ENCODE measurements around the gene PTGR2. TPM values are rescaled to one million over a fixed set of nuclear protein-coding genes. Genes with fewer than 3 reads are reported as not detected.
"Not testable (repeated sequence)": the region's sequence is repeated elsewhere in the genome, so short reads cannot be mapped to it uniquely, and the experiment has no call there.

The PTGR2 gene
- total RNA-seq, 1 donor from 2014 or later = 2.0 TPM

DNA sequence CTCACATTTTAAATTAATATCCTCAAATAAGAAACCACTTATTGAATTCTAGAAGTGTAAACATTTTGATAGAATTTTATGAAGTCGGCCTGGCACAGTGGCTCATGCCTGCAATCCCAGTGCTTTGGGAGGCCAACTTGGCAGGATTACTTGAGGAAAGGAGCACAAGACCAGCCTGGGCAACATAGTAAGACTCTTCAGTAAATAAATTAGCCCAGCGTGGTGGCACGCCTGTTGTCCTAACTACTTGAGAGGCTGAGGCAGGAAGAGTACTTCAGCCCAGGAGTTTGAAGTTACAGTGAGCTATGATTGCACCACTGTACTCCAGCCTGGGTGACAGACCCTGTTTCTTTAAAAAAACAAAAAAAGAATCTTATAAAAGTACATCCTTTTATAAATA lies 26.2 kb downstream of the PTGR2 start:
- Mint-ChIP-seq H3K36me3 (ENCODE audit: low read depth) (no peaks in the 10 kb centered on the region), H3K4me1 (ENCODE audit: low read depth) (no peaks in the 10 kb centered on the region), H3K9me3 (no peaks in the 10 kb centered on the region), H3K4me3 (no peak overlapping the region), H3K27me3 (ENCODE audit: insufficient read depth) (peaks cover 2% of the 10 kb centered on the region), H3K27ac (no peak overlapping the region)
- intact Hi-C loops (cut with micrococcal nuclease) = no loop called here
- DNase-seq (ENCODE audit: low spot score) = no peak

DNA sequence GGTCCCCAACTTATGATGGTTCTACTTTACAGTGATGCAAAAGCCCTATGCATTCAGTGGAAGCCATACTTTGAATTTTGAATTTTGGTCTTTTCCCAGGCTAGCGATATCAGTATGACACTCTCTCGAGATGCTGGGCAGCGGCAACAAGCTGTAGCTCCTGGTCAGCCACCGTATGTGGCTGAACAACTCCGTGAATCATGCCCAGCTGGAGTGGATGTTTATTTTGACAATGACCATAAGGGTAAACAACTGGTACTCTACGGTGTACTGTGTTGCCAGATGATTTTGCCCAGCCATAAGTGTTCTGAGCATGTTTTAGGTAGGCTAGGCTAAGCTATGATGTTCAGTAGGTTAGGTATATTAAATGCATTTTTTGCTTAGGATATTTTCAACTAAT lies 26.8 kb downstream of the PTGR2 start:
- H3K4me3 Mint-ChIP-seq = no peak overlapping the region
- H3K27ac Mint-ChIP-seq = no peak overlapping the region
- H3K36me3 Mint-ChIP-seq (ENCODE audit: low read depth) = no peaks in the 10 kb centered on the region
- H3K9me3 Mint-ChIP-seq = no peaks in the 10 kb centered on the region
- intact Hi-C loops (cut with micrococcal nuclease) = no loop called here
- no peaks in the 10 kb centered on the region for H3K4me1 Mint-ChIP-seq (ENCODE audit: low read depth)
- H3K27me3 Mint-ChIP-seq (ENCODE audit: insufficient read depth) = peaks cover 2% of the 10 kb centered on the region
- no peak for DNase-seq (ENCODE audit: low spot score)

GRCh38 chr14:73879027-73879426 lies 27.4 kb downstream of the PTGR2 start:
- no peak overlapping the region for H3K4me3 Mint-ChIP-seq
- H3K27ac Mint-ChIP-seq = no peak overlapping the region
- intact Hi-C loops (cut with micrococcal nuclease) = no loop called here
- no peaks in the 10 kb centered on the region for H3K4me1 Mint-ChIP-seq (ENCODE audit: low read depth)
- no peak for DNase-seq (ENCODE audit: low spot score)
- peaks cover 2% of the 10 kb centered on the region for H3K27me3 Mint-ChIP-seq (ENCODE audit: insufficient read depth)
- H3K9me3 Mint-ChIP-seq = no peaks in the 10 kb centered on the region
- H3K36me3 Mint-ChIP-seq (ENCODE audit: low read depth) = no peaks in the 10 kb centered on the region

- Mint-ChIP-seq H3K9me3 (no peaks in the 10 kb centered on the region), H3K27ac (peak overlapping the region; percentile 42)
- intact Hi-C loops (cut with micrococcal nuclease) = loop anchor here (5.0 kb wide), 2 partner anchors 142 to 317 kb away; partner anchors contain the start of gene ACOT2
Measured at GRCh38 chr14:73884438-73885190, 33.0 kb downstream of the PTGR2 start.

GRCh38 chr14:73886449-73887317 lies 35.1 kb downstream of the PTGR2 start, which contains the start of gene ZNF410:
TSS of gene ZNF410 (plus strand) at chr14:73886859. CDS start at chr14:73892176, 5,317 bp downstream.
- peak within 1 kb of the TSS; percentile 98 for H3K27ac Mint-ChIP-seq
- H3K4me1 Mint-ChIP-seq (ENCODE audit: low read depth) = peaks cover 54% of the 10 kb centered on the region
- H3K27me3 Mint-ChIP-seq (ENCODE audit: insufficient read depth) = no peaks in the 10 kb centered on the region
- H3K4me3 Mint-ChIP-seq = peak within 1 kb of the TSS; percentile 93
- intact Hi-C loops (cut with micrococcal nuclease) = loop anchor here (1.0 to 5.0 kb wide), 14 partner anchors 34 to 859 kb away; partner anchors contain the start of genes ACOT2, ALDH6A1, COQ6 and DNAL1
- peak; percentile 85 for DNase-seq (ENCODE audit: low spot score)
- H3K36me3 Mint-ChIP-seq (ENCODE audit: low read depth) = peaks cover 13% of the 10 kb centered on the region
- no peaks in the 10 kb centered on the region for H3K9me3 Mint-ChIP-seq

More at GRCh38 chr14:73884438-73885190, 33.0 kb downstream of the PTGR2 start:
- no peaks in the 10 kb centered on the region for H3K27me3 Mint-ChIP-seq (ENCODE audit: insufficient read depth)
- H3K36me3 Mint-ChIP-seq (ENCODE audit: low read depth) = peaks cover 11% of the 10 kb centered on the region
- no peak for DNase-seq (ENCODE audit: low spot score)
- peaks cover 42% of the 10 kb centered on the region for H3K4me1 Mint-ChIP-seq (ENCODE audit: low read depth)
- peak overlapping the region; percentile 93 for H3K4me3 Mint-ChIP-seq

GRCh38 chr14:73887318-73887616 lies 35.6 kb downstream of the PTGR2 start:
- peaks cover 58% of the 10 kb centered on the region for H3K4me1 Mint-ChIP-seq (ENCODE audit: low read depth)
- H3K36me3 Mint-ChIP-seq (ENCODE audit: low read depth) = peaks cover 17% of the 10 kb centered on the region
- peak overlapping the region; percentile 98 for H3K27ac Mint-ChIP-seq
- intact Hi-C loops (cut with micrococcal nuclease) = loop anchor here (1.0 to 5.0 kb wide), 5 partner anchors 131 to 320 kb away; partner anchors contain the start of genes ACOT2 and DNAL1
- no peak for DNase-seq (ENCODE audit: low spot score)
- H3K4me3 Mint-ChIP-seq = peak overlapping the region; percentile 93
- H3K27me3 Mint-ChIP-seq (ENCODE audit: insufficient read depth) = no peaks in the 10 kb centered on the region
- no peaks in the 10 kb centered on the region for H3K9me3 Mint-ChIP-seq

- Mint-ChIP-seq H3K9me3 (no peaks in the 10 kb centered on the region), H3K36me3 (ENCODE audit: low read depth) (peaks cover 17% of the 10 kb centered on the region), H3K27ac (peak overlapping the region; percentile 98), H3K27me3 (ENCODE audit: insufficient read depth) (no peaks in the 10 kb centered on the region), H3K4me1 (ENCODE audit: low read depth) (peaks cover 58% of the 10 kb centered on the region), H3K4me3 (peak overlapping the region; percentile 93)
- no peak for DNase-seq (ENCODE audit: low spot score)
- intact Hi-C loops (cut with micrococcal nuclease) = loop anchor here (1.0 to 5.0 kb wide), 5 partner anchors 130 to 321 kb away; partner anchors contain the start of genes ACOT2 and DNAL1
Measured at GRCh38 chr14:73887694-73888459, 36.2 kb downstream of the PTGR2 start.

GRCh38 chr14:73888460-73888725 lies 36.8 kb downstream of the PTGR2 start:
- H3K27ac Mint-ChIP-seq = no peak overlapping the region
- H3K4me1 Mint-ChIP-seq (ENCODE audit: low read depth) = peaks cover 58% of the 10 kb centered on the region
- intact Hi-C loops (cut with micrococcal nuclease) = loop anchor here (5.0 kb wide), 2 partner anchors 146 to 321 kb away; partner anchors contain the start of gene ACOT2
- no peaks in the 10 kb centered on the region for H3K9me3 Mint-ChIP-seq
- peak overlapping the region; percentile 93 for H3K4me3 Mint-ChIP-seq
- H3K27me3 Mint-ChIP-seq (ENCODE audit: insufficient read depth) = no peaks in the 10 kb centered on the region
- DNase-seq (ENCODE audit: low spot score) = no peak
- H3K36me3 Mint-ChIP-seq (ENCODE audit: low read depth) = peaks cover 17% of the 10 kb centered on the region

DNA sequence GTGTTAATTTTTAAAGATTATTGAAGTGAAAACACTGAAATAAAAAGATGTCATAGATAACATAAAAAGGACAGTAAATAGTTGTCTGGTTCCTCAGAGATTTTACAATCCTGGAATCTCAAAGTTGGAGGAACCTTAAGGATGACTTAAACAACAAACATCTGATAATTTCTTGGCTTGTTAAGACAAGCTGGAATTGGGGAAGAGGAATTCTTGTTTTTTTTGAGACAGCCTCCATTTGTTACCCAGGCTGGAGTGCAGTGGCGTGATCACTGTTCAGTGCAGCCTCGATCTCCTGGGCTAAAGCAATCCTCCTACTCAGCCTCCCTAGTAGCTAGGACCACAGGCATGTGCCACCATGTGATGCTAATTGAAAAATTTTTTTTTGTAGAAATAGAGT lies 37.3 kb downstream of the PTGR2 start:
- peaks cover 21% of the 10 kb centered on the region for H3K36me3 Mint-ChIP-seq (ENCODE audit: low read depth)
- DNase-seq (ENCODE audit: low spot score) = no peak

GRCh38 chr14:73889376-73889775 lies 37.7 kb downstream of the PTGR2 start:
- no peak overlapping the region for H3K4me3 Mint-ChIP-seq
- H3K4me1 Mint-ChIP-seq (ENCODE audit: low read depth) = peaks cover 62% of the 10 kb centered on the region
- no peak overlapping the region for H3K27ac Mint-ChIP-seq
- peaks cover 22% of the 10 kb centered on the region for H3K36me3 Mint-ChIP-seq (ENCODE audit: low read depth)
- DNase-seq (ENCODE audit: low spot score) = no peak
- H3K27me3 Mint-ChIP-seq (ENCODE audit: insufficient read depth) = no peaks in the 10 kb centered on the region
- no peaks in the 10 kb centered on the region for H3K9me3 Mint-ChIP-seq
- intact Hi-C loops (cut with micrococcal nuclease) = loop anchor here (5.0 kb wide), 2 partner anchors 147 to 322 kb away; partner anchors contain the start of gene ACOT2

More for the DNA sequence above, 37.3 kb downstream of the PTGR2 start:
- Mint-ChIP-seq H3K27ac (peak overlapping the region; percentile 37), H3K27me3 (ENCODE audit: insufficient read depth) (no peaks in the 10 kb centered on the region), H3K4me3 (peak overlapping the region; percentile 93), H3K9me3 (no peaks in the 10 kb centered on the region), H3K4me1 (ENCODE audit: low read depth) (peaks cover 61% of the 10 kb centered on the region)
- intact Hi-C loops (cut with micrococcal nuclease) = loop anchor here (5.0 kb wide), 2 partner anchors 147 to 322 kb away; partner anchors contain the start of gene ACOT2

GRCh38 chr14:73894180-73894687 lies 42.6 kb downstream of the PTGR2 start:
- Mint-ChIP-seq H3K36me3 (ENCODE audit: low read depth) (peaks cover 40% of the 10 kb centered on the region), H3K27ac (peak overlapping the region; percentile 21), H3K4me1 (ENCODE audit: low read depth) (peaks cover 35% of the 10 kb centered on the region)
- H3K9me3 Mint-ChIP-seq; DNase-seq (ENCODE audit: low spot score); H3K4me3 Mint-ChIP-seq; intact Hi-C loops (cut with micrococcal nuclease); H3K27me3 Mint-ChIP-seq (ENCODE audit: insufficient read depth): not testable (repeated sequence)

- peaks cover 39% of the 10 kb centered on the region for H3K36me3 Mint-ChIP-seq (ENCODE audit: low read depth)
- no peaks in the 10 kb centered on the region for H3K27me3 Mint-ChIP-seq (ENCODE audit: insufficient read depth)
- intact Hi-C loops (cut with micrococcal nuclease) = no loop called here
- H3K9me3 Mint-ChIP-seq = no peaks in the 10 kb centered on the region
- no peak overlapping the region for H3K4me3 Mint-ChIP-seq
- H3K4me1 Mint-ChIP-seq (ENCODE audit: low read depth) = peaks cover 23% of the 10 kb centered on the region
- DNase-seq (ENCODE audit: low spot score) = no peak
- H3K27ac Mint-ChIP-seq = no peak overlapping the region
Measured at GRCh38 chr14:73895939-73896338, 44.3 kb downstream of the PTGR2 start.

All from activated T-helper 1 cell treated with anti-CD3 and anti-CD28 coated beads, Interleukin-12 subunit alpha, Interleukin-12 subunit beta, Interleukin-2, Interleukin-4 antibody, amounts not matched to agents 30 ng/mL and 10 ng/mL and 1 ng/mL, durations not matched to agents 14 hours and 24 hours and 36 hours (primary cell).